Activated T-cell treated with anti-CD3 and anti-CD28 coated beads, Interleukin-2, amount 50 U/mL, for 4 hours (primary cell): ENCODE results near the gene TUBA3E. TPM values are rescaled to one million over a fixed set of nuclear protein-coding genes. Genes with fewer than 3 reads are reported as not detected.
"Not testable (repeated sequence)": the region's sequence is repeated elsewhere in the genome, so short reads cannot be mapped to it uniquely, and the experiment has no call there.

ENCODE experiments used
- ATAC-seq, 2 donors: fragments of 200-7000 bp; cut with Tn5 transposase; one replicate each; pipeline ENCODE4 v1.10.0; 2021
- DNase-seq: peaks from one replicate; pipeline ENCODE4 v3.0.0-alpha.2; 2020
- H3K27me3 Mint-ChIP-seq: one replicate; pipeline ENCODE4 v1.8.0; 2021; ENCODE audit warnings: low read depth, mixed read lengths
- H3K36me3 Mint-ChIP-seq: one replicate; pipeline ENCODE4 v1.8.0; 2022; ENCODE audit warnings: mixed read lengths; ENCODE audit not compliant: insufficient read depth
- H3K4me1 Mint-ChIP-seq: one replicate; pipeline ENCODE4 v1.8.0; 2021; ENCODE audit warnings: low read depth, mixed read lengths
- H3K4me3 Mint-ChIP-seq: one replicate; pipeline ENCODE4 v1.8.0; 2021; ENCODE audit warnings: mild to moderate bottlenecking, moderate library complexity, mixed read lengths
- H3K9me3 Mint-ChIP-seq: one replicate; pipeline ENCODE4 v1.8.0; 2021; ENCODE audit warnings: mixed read lengths
- total RNA-seq, 3 donors: library from RNA; stranded (reverse); gene quantifications; one replicate each; pipeline ENCODE4 v1.2.1, GENCODE V29; 2021

The TUBA3E gene
- total RNA-seq, 3 donors from 2014 or later = not detected

GRCh38 chr2:130185436-130185835, 12.8 kb downstream of the TUBA3E start:
- DNase-seq (no peak), ATAC-seq (no peak)
- Mint-ChIP-seq H3K36me3 (peaks cover 3% of the 10 kb centered on the region), H3K4me3 (no peak overlapping the region), H3K27me3 (no peaks in the 10 kb centered on the region), H3K9me3 (no peaks in the 10 kb centered on the region), H3K4me1 (peaks cover 16% of the 10 kb centered on the region)

GRCh38 chr2:130183512-130184373, 14.5 kb downstream of the TUBA3E start:
- peaks cover 18% of the 10 kb centered on the region for H3K4me1 Mint-ChIP-seq
- no peaks in the 10 kb centered on the region for H3K9me3 Mint-ChIP-seq
- DNase-seq (no peak), ATAC-seq (no peak)
- no peaks in the 10 kb centered on the region for H3K27me3 Mint-ChIP-seq
- H3K4me3 Mint-ChIP-seq = peak overlapping the region; percentile 83
- peaks cover 3% of the 10 kb centered on the region for H3K36me3 Mint-ChIP-seq

- not testable (repeated sequence) for H3K9me3 Mint-ChIP-seq, H3K36me3 Mint-ChIP-seq
Measured at GRCh38 chr2:130182826-130183511, 15.3 kb downstream of the TUBA3E start.

GRCh38 chr2:130181880-130182682, 16.2 kb downstream of the TUBA3E start, which contains the start of gene MZT2B:
Gene MZT2B (plus strand): TSS chr2:130182262. CDS start chr2:130182283, 21 bp downstream.
- H3K9me3 Mint-ChIP-seq, H3K36me3 Mint-ChIP-seq, H3K27me3 Mint-ChIP-seq: not testable (repeated sequence)
- DNase-seq (peak; percentile 87), ATAC-seq (peak; percentile 87)
- Mint-ChIP-seq H3K4me1 (peaks cover 18% of the 10 kb centered on the region), H3K4me3 (peak within 1 kb of the TSS; percentile 93)

More at GRCh38 chr2:130182826-130183511, 15.3 kb downstream of the TUBA3E start:
- peak in 1 of 2 donors; percentile 14 for ATAC-seq
- DNase-seq, H3K27me3 Mint-ChIP-seq: not testable (repeated sequence)
- Mint-ChIP-seq H3K4me3 (peak overlapping the region; percentile 83), H3K4me1 (peaks cover 18% of the 10 kb centered on the region)

GRCh38 chr2:130181325-130181879, 16.8 kb downstream of the TUBA3E start, which contains the start of gene SMPD4:
Gene SMPD4 (minus strand): TSS chr2:130181602. CDS start chr2:130176592, 5,010 bp downstream.
- Mint-ChIP-seq H3K4me3 (peak within 1 kb of the TSS; percentile 93), H3K9me3 (no peaks in the 10 kb centered on the region), H3K36me3 (peaks cover 7% of the 10 kb centered on the region), H3K4me1 (peaks cover 21% of the 10 kb centered on the region), H3K27me3 (no peaks in the 10 kb centered on the region)
- ATAC-seq (peak; percentile 64 to 73), DNase-seq (peak; percentile 97)

- Mint-ChIP-seq H3K4me3 (peak overlapping the region; percentile 93), H3K36me3 (peaks cover 11% of the 10 kb centered on the region), H3K4me1 (peaks cover 22% of the 10 kb centered on the region)
- not testable (repeated sequence) for DNase-seq, H3K9me3 Mint-ChIP-seq, ATAC-seq, H3K27me3 Mint-ChIP-seq
Measured at GRCh38 chr2:130180404-130181324, 17.6 kb downstream of the TUBA3E start.

- H3K4me3 Mint-ChIP-seq, H3K4me1 Mint-ChIP-seq, H3K27me3 Mint-ChIP-seq, DNase-seq, H3K9me3 Mint-ChIP-seq: not testable (repeated sequence)
- ATAC-seq = peak; percentile 42 to 44
- peaks cover 23% of the 10 kb centered on the region for H3K36me3 Mint-ChIP-seq
Measured at GRCh38 chr2:130174866-130175265, 23.4 kb downstream of the TUBA3E start.

GRCh38 chr2:130169896-130170295, 28.3 kb downstream of the TUBA3E start:
- Mint-ChIP-seq H3K4me1 (no peaks in the 10 kb centered on the region), H3K27me3 (no peaks in the 10 kb centered on the region), H3K36me3 (peaks cover 26% of the 10 kb centered on the region), H3K4me3 (no peak overlapping the region), H3K9me3 (no peaks in the 10 kb centered on the region)
- ATAC-seq (no peak), DNase-seq (no peak)

GRCh38 chr2:130169163-130169562, 29.1 kb downstream of the TUBA3E start:
- H3K27me3 Mint-ChIP-seq, H3K4me3 Mint-ChIP-seq, H3K4me1 Mint-ChIP-seq, H3K9me3 Mint-ChIP-seq, DNase-seq: not testable (repeated sequence)
- H3K36me3 Mint-ChIP-seq = peaks cover 30% of the 10 kb centered on the region
- peak in 1 of 2 donors; percentile 53 for ATAC-seq

- H3K27me3 Mint-ChIP-seq, H3K9me3 Mint-ChIP-seq, H3K4me3 Mint-ChIP-seq, ATAC-seq, H3K4me1 Mint-ChIP-seq, DNase-seq: not testable (repeated sequence)
- peaks cover 25% of the 10 kb centered on the region for H3K36me3 Mint-ChIP-seq
Measured at GRCh38 chr2:130166611-130167010, 31.6 kb downstream of the TUBA3E start.

GRCh38 chr2:130165293-130166016, 32.8 kb downstream of the TUBA3E start:
- Mint-ChIP-seq H3K4me3 (no peak overlapping the region), H3K4me1 (no peaks in the 10 kb centered on the region), H3K9me3 (no peaks in the 10 kb centered on the region), H3K36me3 (peaks cover 23% of the 10 kb centered on the region), H3K27me3 (no peaks in the 10 kb centered on the region)
- DNase-seq (no peak), ATAC-seq (no peak)

- H3K36me3 Mint-ChIP-seq = peaks cover 20% of the 10 kb centered on the region
- no peaks in the 10 kb centered on the region for H3K27me3 Mint-ChIP-seq
- no peak for ATAC-seq
- H3K4me1 Mint-ChIP-seq = peaks cover 4% of the 10 kb centered on the region
- no peak for DNase-seq
- no peak overlapping the region for H3K4me3 Mint-ChIP-seq
- H3K9me3 Mint-ChIP-seq = no peaks in the 10 kb centered on the region
Measured at GRCh38 chr2:130162968-130163367, 35.3 kb downstream of the TUBA3E start.
